ENCODE measurements around the gene CCDC187. TPM values are rescaled to one million over a fixed set of nuclear protein-coding genes. Genes with fewer than 3 reads are reported as not detected.
"Not testable (repeated sequence)": the region's sequence is repeated elsewhere in the genome, so short reads cannot be mapped to it uniquely, and the experiment has no call there.

Gene CCDC187
- total RNA-seq, 1 donor from 2014 or later, result not detected

DNA sequence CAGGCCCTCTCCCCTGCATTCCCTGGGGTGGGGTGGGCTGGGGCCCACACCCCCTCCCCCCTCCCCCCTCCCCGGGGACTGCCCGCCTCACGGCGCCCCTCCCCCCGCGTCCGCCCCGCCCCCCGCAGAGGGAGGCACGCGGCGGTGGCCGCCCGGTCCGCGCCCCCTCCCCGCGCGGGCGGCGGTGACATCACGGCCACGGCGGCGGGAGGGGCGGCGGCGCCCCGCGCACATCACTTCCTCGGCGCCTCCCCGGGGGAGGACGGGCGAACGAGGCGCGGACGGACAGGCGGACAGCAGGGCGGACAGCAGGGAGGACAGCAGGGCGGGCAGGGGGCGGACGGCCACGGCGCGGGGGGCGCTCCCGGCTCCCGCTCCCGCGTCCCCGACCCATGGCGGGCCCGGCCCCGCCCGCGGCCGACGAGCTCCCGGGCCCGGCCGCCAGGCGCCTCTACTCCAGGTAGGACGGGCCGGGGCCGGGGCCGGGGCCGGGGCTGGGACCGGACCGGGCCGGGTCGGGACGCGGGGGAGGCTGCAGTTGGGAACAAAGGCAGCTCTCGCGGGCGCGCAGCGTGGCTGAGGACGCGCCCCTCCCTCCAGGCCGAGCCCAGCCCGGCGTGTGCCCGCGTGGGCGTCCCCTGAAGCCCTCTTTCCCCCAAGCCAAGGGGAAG is 23.5 kb upstream of the CCDC187 start, which contains the start of gene GPSM1:
GPSM1 (plus strand) TSS at position 236 of the 671 bp plus-strand sequence; CDS start at position 393, 157 bp downstream.
- no peak for DNase-seq (ENCODE audit: extremely low read depth, low read depth, low spot score)

DNA sequence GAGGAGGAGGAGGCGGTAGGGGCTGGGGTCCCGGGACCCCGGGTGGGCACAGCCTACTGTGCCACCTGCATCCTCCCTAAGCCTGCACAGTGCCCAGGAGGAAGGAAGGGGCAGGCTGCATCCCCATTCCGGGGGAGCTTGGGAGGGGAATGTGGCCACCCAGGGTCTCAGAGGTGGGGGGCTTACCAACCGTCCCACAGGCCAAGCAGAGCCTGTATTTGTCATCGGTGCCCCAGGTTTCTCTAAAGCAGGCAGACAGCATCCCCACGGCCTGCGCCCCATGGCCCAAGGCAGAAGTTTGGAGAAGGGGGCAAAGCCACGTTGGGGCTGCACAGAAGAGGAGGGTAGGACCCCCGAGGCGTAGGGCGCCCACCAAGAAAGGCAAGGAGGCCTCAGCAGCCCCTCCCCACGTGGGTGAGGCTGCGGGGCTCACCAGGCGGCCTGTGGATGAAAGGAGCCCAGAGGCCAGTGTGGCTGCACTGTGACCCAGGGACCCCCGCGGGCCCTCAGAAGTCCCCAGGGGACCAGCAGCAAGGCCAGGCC is 22.9 kb upstream of the CCDC187 start:
- DNase-seq (ENCODE audit: extremely low read depth, low read depth, low spot score), result no peak

DNA sequence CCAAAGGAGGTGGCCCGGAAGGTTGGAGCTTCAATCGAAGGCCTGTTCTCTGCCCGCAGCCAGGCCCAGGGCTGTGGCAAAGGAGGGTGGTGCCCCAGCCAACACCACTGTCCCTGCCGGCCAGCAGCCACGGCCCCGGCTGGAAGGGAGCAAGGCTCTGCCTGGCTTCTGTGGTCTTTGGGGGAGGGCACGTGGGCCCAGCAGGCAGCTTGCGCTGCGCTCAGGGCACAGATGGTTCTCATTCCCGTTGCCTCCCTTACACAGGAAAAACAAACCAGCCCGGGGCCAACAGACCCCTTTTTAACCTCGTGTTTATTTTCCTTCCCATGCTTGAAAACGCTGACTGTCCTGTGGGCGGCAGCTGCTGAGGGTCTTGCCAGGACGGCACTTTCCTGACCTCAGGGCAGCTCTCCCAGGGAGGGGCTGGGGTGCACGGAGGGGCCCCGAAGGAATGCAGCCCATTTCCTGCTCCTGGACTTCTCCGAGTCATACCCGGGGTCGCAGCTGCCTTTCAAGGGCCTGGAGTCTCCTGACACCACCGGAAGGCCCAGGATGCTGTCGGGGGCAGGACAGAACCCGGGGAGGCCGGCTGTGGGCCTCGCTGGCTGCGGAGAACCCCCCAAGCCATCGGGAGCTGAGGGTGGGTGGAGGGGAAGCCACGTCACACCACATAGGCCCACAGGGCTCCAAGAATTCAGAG is 22.3 kb upstream of the CCDC187 start:
- DNase-seq (ENCODE audit: extremely low read depth, low read depth, low spot score), result no peak

- no peak for DNase-seq (ENCODE audit: extremely low read depth, low read depth, low spot score)
Observed at GRCh38 chr9:136325358-136325757, 21.5 kb upstream of the CCDC187 start.

GRCh38 chr9:136324501-136325300 is 20.8 kb upstream of the CCDC187 start:
- DNase-seq (ENCODE audit: extremely low read depth, low read depth, low spot score), result no peak

DNA sequence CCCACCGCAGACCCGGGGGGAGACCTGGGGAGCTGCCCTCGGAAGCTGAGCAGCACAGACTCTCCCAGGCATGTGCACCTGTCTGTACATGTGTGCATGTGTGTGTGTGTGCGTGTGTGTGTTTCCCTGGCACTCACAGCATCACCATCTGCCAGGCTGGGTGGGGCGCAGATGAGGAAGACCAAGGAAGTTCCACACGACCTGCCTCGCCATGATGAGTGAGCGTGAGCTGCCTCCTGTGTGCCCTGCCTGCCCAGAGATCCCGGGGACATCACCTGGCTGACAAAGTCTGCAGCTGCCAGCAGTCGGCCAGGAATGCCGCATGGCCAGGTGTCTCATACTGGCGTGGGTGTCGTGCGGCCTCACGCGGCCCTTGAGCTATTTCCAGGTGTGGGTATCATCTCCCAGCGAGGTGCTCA is 19.5 kb upstream of the CCDC187 start:
- DNase-seq (ENCODE audit: extremely low read depth, low read depth, low spot score), result no peak

GRCh38 chr9:136322756-136323330 is 18.9 kb upstream of the CCDC187 start:
- no peak for DNase-seq (ENCODE audit: extremely low read depth, low read depth, low spot score)

GRCh38 chr9:136321561-136321960 is 17.7 kb upstream of the CCDC187 start:
- DNase-seq (ENCODE audit: extremely low read depth, low read depth, low spot score), result no peak

DNA sequence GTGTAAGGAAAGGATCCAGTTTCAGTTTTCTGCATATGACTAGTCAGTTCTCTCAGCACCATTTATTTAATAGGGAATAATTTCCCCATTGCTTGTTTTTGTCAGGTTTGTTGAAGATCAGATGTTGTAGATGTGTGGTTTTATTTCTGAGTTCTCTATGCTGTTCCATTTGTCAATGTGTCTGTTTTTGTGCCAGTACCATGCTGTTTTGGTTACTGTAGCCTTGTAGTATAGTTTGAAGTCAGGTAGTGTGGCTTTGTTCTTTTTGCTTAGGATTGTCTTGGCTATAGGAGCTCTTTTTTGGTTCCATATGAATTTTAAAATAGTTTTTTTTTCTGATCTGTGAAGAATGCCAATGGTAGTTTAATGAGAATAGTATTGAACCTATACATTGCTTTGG is 17.1 kb upstream of the CCDC187 start:
- not testable (repeated sequence) for DNase-seq (ENCODE audit: extremely low read depth, low read depth, low spot score)

GRCh38 chr9:136319955-136320354 is 16.1 kb upstream of the CCDC187 start:
- not testable (repeated sequence) for DNase-seq (ENCODE audit: extremely low read depth, low read depth, low spot score)

- not testable (repeated sequence) for DNase-seq (ENCODE audit: extremely low read depth, low read depth, low spot score)
Observed at GRCh38 chr9:136319244-136319643, 15.3 kb upstream of the CCDC187 start.

- no peak for DNase-seq (ENCODE audit: extremely low read depth, low read depth, low spot score)
Observed at GRCh38 chr9:136318776-136319241, 14.9 kb upstream of the CCDC187 start.

GRCh38 chr9:136318111-136318775 is 14.3 kb upstream of the CCDC187 start:
- DNase-seq (ENCODE audit: extremely low read depth, low read depth, low spot score), result no peak

DNA sequence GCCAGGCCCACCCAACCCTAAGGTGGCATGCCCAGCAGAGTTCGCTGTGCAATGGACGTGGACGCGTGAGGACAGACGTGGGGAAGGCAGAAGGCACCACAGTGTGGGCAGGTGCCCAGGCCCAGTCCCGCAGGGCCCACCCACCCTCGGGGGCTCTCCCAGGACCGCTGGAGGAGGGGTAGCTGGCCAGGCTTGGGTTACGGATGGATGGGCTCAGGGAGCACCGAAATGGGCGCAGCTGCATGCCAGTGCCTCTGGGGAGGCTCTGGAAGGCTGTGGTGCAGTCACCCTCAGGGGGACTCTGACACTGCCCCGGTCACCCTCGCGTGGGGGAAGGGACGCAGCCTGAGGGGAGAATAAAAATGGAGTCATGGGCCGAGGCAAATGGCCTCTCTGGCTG is 13.8 kb upstream of the CCDC187 start:
- DNase-seq (ENCODE audit: extremely low read depth, low read depth, low spot score), result no peak

DNA sequence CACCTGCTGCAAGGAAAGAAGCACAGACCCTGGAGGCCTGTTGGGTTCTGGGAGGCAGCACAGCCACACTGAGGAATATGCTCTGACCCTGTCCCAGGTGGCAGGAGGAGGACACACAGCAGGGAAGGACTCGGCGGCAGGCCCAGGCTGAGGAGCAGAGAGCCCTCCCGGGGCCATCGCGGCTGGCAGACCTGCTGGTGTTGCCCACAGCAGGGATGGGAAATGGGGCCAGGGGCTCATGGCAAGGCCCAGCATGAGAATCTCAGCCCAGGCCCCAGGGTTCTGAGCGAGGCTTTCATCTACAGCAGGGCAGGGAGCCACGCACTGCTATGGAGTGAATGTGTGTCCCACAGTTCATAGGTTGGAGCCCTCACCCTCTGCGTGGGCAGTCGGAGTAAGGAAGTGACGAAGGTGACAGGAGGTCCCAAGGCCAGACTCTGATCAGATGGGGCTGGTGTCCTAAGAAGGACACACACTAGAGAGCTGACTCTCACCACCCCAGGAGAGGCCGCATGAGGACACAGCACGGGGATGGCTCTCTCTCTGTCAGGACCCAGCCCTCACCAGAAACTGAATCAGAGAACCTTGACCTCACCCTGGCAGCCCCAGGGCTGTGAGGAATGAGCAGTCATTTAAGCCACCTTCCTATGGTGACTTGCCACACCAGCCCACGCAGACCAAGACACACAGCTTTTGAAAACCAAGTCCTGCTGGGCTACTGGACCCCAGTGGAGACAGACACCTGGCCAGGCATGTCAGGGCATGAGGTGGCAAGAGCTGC is 13.2 kb upstream of the CCDC187 start:
- DNase-seq (ENCODE audit: extremely low read depth, low read depth, low spot score), result no peak

DNA sequence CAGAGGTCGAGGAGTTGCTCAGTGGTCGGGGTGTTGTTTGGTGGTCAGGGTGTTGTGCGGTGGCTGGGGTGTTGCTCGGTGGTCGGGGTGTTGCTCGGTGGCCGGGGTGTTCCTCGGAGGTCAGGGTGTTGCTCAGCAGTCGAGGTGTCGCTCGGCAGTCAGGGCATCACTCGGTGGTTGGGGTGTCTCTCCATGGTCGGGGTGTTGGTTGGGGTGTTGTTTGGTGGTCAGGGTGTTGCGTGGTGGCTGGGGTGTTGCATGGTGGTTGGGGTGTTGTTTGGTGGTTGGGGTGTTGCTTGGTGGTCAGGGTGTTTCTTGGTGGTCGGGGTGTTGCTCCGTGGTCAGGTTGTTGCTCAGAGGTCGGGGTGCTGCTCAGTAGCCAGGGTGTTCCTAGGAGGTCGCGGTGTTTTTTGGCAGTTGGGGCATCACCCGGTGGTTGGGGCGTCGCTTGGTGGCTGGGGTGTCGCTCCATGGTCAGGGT is 12.4 kb upstream of the CCDC187 start:
- DNase-seq (ENCODE audit: extremely low read depth, low read depth, low spot score), result no peak

GRCh38 chr9:136314944-136315343 is 11.1 kb upstream of the CCDC187 start:
- no peak for DNase-seq (ENCODE audit: extremely low read depth, low read depth, low spot score)

DNA sequence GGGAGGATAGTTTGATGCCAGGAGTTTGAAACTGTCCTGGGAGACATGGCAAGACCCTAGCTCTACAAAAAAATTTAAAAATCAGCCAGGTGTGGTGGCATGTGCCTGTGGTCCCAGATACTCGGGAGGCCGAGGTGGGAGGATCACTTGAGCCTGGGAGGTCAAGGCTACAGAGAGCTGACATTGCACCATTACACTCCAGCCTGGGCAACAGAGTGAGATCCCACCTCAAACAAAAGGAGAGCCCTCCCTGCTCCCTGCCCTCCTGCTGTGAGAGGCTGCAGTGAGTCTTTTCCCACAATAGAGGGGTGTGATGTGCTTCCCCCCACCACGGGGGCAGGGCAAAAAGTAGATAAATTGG is 10.1 kb upstream of the CCDC187 start:
- DNase-seq (ENCODE audit: extremely low read depth, low read depth, low spot score), result no peak

All from glomerular endothelial cell (primary cell).